Neural crest cell (in vitro differentiated cells): ENCODE measurements around the gene PGM5. TPM values are rescaled to one million over a fixed set of nuclear protein-coding genes. Genes with fewer than 3 reads are reported as not detected.
"Not testable (repeated sequence)": the region's sequence is repeated elsewhere in the genome, so short reads cannot be mapped to it uniquely, and the experiment has no call there.

Experiments used
- DNase-seq: peaks from one replicate; pipeline ENCODE4 v3.0.0; 2021; ENCODE audit warnings: low read depth, mixed read lengths, low spot score
- H3K27ac Mint-ChIP-seq: one replicate; pipeline ENCODE4 v1.8.0; 2021; ENCODE audit warnings: mild to moderate bottlenecking, mixed read lengths; ENCODE audit not compliant: unreplicated experiment
- H3K27me3 Mint-ChIP-seq: 2 replicates; pipeline ENCODE4 v1.8.0; 2021; ENCODE audit warnings: low read depth, mild to moderate bottlenecking, mixed read lengths
- H3K36me3 Mint-ChIP-seq: 2 replicates; pipeline ENCODE4 v1.8.0; 2021; ENCODE audit warnings: low read depth, mild to moderate bottlenecking, mixed read lengths
- H3K4me1 Mint-ChIP-seq: 2 replicates; pipeline ENCODE4 v1.8.0; 2021; ENCODE audit warnings: mixed read lengths
- H3K4me3 Mint-ChIP-seq: one replicate; pipeline ENCODE4 v1.8.0; 2021; ENCODE audit warnings: mild to moderate bottlenecking, mixed read lengths
- H3K9me3 Mint-ChIP-seq: 2 replicates; pipeline ENCODE4 v1.8.0; 2021; ENCODE audit warnings: mixed read lengths
- total RNA-seq: library from RNA; stranded (reverse); gene quantifications from 2 replicates; pipeline ENCODE4 v1.2.1, GENCODE V29; 2021
- TF ChIP-seq, protein P1 (sequence below): fragments of 200-600 bp; sonication (generic); conservative IDR thresholded peaks from 2 replicates; pipeline ENCODE4 v1.5.0; 2021; ENCODE audit warnings: antibody characterized with exemption, mild to moderate bottlenecking

The PGM5 gene
- total RNA-seq, 1 donor from 2014 or later, result 0.16 TPM

DNA sequence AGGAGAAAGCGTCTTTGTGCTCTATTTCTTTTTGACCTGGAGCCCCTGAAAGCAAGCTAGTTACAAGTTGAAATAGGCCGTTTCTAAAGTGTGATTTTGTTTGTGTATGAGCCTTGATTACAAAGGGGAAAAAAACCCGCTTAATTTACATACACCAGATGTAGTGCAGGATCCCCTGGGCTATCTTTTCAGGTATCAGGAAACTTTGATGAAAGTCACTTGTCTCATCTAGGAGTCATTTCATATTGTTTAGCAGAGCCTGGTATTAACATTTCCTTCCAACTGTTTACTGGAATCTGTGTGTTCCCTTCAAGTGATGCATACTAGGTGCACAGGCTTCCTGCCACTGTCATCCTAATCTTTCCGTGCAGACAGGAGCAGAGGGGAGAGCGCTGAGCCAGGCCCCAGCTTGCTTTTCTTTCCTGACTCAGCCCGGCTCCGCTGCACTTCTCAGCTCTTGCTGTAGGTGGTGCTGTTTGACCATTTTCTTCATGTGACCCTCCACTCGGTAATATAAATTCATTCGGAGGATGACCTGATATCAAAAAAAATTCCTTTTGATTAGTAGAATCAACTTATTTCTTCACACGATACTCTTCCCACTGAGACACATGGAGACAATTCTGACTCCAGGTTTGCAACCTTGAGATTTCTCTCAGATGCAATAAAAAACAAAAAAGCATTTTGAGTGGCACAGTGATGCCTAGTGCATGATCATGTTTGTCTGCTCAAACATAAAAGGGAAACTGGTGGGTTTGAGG is 14.0 kb upstream of the PGM5 start:
- not testable (repeated sequence) for H3K9me3 Mint-ChIP-seq, DNase-seq, H3K36me3 Mint-ChIP-seq, H3K4me1 Mint-ChIP-seq, H3K4me3 Mint-ChIP-seq, H3K27ac Mint-ChIP-seq
- H3K27me3 Mint-ChIP-seq, result peaks cover 47% of the 10 kb centered on the region
- TF ChIP-seq, protein P1, sequence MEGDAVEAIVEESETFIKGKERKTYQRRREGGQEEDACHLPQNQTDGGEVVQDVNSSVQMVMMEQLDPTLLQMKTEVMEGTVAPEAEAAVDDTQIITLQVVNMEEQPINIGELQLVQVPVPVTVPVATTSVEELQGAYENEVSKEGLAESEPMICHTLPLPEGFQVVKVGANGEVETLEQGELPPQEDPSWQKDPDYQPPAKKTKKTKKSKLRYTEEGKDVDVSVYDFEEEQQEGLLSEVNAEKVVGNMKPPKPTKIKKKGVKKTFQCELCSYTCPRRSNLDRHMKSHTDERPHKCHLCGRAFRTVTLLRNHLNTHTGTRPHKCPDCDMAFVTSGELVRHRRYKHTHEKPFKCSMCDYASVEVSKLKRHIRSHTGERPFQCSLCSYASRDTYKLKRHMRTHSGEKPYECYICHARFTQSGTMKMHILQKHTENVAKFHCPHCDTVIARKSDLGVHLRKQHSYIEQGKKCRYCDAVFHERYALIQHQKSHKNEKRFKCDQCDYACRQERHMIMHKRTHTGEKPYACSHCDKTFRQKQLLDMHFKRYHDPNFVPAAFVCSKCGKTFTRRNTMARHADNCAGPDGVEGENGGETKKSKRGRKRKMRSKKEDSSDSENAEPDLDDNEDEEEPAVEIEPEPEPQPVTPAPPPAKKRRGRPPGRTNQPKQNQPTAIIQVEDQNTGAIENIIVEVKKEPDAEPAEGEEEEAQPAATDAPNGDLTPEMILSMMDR, result peak; percentile 37

DNA sequence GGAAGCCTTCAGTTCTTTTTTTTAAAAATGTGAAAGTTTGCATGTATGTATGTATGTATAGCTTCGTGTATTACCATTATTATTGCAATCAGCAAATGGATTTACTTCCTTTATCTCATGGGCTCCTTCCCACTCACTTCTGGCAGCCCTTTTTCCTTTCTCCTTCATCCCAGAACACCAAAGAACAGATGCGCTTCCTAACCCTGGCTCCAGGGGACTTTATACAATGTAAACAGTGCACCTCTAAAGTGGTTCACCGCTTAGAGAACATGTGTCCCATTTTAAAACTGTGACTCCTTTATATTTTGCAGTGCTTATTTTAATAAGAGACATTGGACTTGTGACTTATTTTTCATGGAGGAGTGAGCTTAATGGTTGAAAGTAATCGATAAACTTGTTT is 13.2 kb upstream of the PGM5 start:
- not testable (repeated sequence) for DNase-seq, H3K27ac Mint-ChIP-seq, H3K4me3 Mint-ChIP-seq, H3K36me3 Mint-ChIP-seq, H3K9me3 Mint-ChIP-seq, H3K4me1 Mint-ChIP-seq
- peaks cover 48% of the 10 kb centered on the region for H3K27me3 Mint-ChIP-seq

DNA sequence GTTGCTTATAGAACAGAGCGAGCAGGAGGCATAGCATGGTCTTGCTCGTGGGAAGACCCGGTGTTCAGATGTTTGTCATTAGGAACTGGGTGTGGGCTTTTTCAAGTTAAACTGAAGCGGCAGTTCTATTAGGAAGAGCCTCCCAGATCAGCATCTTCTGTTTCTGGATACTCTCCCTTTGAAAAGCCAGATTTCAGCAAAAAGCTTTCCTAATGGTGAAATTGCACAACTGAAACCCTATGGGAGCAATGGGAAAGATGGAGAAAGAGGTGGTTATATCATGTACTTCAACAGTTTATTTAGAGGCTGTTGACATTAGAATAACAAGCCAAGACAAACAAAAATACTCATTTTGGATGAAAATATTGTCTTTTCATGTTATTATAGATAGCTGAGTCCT is 12.4 kb upstream of the PGM5 start:
- H3K9me3 Mint-ChIP-seq, H3K4me1 Mint-ChIP-seq, DNase-seq, H3K4me3 Mint-ChIP-seq, H3K27ac Mint-ChIP-seq, H3K36me3 Mint-ChIP-seq: not testable (repeated sequence)
- H3K27me3 Mint-ChIP-seq, result peaks cover 53% of the 10 kb centered on the region

DNA sequence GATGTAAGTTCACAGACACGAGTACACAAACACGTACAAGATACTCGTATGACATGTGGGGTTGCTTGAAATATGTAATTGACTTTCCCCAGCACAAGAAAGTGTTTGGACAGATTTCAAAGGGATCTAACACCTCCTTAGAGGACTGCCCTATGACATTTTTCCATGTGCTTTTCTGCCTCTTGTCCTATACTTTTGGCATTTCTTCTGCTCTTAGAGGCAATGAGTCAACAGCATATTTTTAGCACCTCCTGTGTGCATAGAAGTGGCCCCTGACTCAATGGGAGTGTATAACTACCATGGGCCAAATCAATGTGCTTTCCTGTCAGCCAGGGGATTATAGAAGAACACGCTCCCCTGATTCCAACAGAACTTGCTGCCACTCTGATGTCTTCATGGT is 4.7 kb upstream of the PGM5 start:
- not testable (repeated sequence) for H3K4me1 Mint-ChIP-seq, H3K4me3 Mint-ChIP-seq, DNase-seq, H3K27ac Mint-ChIP-seq, H3K36me3 Mint-ChIP-seq, H3K9me3 Mint-ChIP-seq
- peaks cover 60% of the 10 kb centered on the region for H3K27me3 Mint-ChIP-seq

DNA sequence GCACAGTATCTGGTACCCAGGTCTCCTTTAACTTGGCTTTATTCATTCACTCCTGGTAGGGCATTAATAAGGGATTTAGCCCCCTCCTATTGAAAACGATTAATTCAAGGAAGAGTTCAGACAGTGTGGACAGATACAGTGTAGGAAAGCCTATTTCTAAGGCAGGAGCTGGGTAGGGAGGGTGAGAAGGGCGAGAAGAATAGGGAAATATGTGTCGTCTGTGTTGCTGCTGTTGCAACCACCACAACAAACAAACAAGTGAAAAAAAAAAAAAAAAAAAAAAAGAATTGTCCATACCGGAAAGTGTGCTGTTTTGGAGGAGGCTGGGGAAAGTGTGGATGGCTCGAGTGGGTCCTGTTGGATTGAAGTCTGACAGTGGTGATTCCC is 425 bp upstream of the PGM5 start:
- Mint-ChIP-seq H3K4me3 (peak overlapping the region; percentile 60), H3K27me3 (peaks cover 73% of the 10 kb centered on the region)
- not testable (repeated sequence) for H3K4me1 Mint-ChIP-seq, H3K9me3 Mint-ChIP-seq, H3K27ac Mint-ChIP-seq, DNase-seq, H3K36me3 Mint-ChIP-seq

DNA sequence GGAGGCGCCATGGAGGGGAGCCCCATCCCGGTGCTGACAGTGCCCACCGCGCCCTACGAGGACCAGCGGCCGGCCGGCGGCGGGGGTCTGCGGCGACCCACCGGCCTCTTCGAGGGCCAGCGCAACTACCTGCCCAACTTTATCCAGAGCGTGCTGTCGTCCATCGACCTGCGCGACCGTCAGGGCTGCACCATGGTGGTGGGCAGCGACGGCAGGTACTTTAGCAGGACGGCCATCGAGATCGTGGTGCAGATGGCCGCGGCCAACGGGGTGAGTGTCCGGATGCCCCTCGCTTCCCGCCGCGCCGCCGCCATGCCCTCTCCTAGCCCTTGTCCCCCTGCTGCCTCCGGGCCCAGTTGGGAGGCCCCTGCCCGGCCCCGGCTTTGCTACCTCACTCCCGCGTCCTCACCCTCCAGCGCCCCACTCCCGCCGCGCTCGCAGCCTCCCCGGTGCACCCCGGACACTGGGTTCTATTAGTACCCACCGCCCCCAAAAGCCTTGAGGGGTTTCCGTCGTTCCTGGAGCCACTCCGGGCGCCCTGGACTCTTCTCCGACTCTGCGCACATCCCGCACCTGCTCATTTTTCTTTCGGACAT is 806 bp downstream of the PGM5 start:
- H3K36me3 Mint-ChIP-seq, DNase-seq, H3K4me1 Mint-ChIP-seq, H3K27ac Mint-ChIP-seq, H3K9me3 Mint-ChIP-seq: not testable (repeated sequence)
- H3K4me3 Mint-ChIP-seq, result peak overlapping the region; percentile 64
- peaks cover 71% of the 10 kb centered on the region for H3K27me3 Mint-ChIP-seq

DNA sequence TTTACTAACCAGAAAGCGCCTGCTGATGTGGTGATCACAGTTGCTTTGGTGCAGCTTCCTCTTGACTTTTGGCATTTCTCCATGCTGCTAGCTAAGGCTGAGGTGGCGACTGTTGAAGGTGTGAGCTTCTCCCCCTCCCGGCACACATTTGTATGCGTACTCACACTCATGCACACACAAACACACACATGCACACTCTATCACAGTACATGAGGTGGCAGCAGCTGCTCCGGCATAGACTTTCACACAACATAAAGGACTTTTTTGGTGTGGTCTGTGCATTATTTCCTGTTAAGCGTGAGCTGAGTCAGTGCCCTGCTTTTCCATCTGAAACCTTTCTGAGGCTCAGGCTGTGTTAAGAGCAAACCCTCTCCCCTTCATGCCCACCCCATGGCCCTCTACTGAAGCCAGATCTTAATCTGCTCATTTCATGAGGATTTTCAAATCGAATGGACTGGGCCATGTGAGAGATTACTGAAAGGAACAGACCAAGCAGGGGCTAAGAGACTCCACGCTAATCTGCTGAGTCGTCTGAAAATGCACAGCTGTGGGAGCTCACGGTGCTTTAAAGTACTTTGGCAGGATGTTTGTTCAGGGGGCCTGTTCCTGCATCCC is 10.6 kb downstream of the PGM5 start:
- H3K4me1 Mint-ChIP-seq, H3K4me3 Mint-ChIP-seq, H3K27ac Mint-ChIP-seq, H3K9me3 Mint-ChIP-seq, DNase-seq, H3K36me3 Mint-ChIP-seq: not testable (repeated sequence)
- peaks cover 46% of the 10 kb centered on the region for H3K27me3 Mint-ChIP-seq

DNA sequence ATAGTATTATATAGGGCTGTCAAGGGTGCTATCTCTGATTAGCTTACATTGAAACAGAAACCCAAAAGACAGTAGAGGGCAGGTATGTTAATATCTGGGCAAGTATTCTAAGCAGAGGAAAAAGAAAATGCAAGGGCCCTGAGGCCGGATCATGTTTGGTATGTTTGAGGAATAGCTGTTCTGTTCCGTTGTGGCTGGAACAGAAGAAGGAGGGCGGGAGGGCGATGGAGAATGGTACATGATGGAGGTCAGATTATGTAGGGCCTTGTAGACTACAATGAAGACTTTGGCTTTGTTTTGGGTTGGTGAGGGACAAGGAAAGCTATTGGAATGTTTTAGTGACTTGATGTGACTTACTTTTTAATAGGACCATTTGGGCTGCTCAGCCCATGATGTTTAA is 19.4 kb downstream of the PGM5 start:
- DNase-seq, H3K4me3 Mint-ChIP-seq, H3K9me3 Mint-ChIP-seq, H3K27ac Mint-ChIP-seq, H3K4me1 Mint-ChIP-seq, H3K36me3 Mint-ChIP-seq: not testable (repeated sequence)
- peaks cover 64% of the 10 kb centered on the region for H3K27me3 Mint-ChIP-seq

DNA sequence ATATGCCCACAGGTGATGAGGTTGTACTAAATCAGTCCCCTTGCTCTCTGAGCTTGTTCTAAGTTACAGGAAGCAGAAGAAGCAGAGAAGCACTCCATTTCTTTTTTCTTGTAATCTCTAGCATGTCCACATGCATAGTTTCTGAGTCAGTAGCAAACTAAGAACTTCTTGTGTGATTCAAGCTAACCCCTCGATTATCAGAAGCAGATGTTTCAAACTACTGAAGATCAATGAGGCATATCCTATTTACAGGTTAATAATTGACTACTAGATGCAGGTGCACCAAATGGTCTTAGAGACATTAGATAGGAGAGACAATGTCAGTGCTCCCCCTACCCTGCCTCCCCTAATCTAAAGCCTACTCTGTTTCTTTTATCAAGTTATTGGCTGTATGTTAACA is 21.3 kb downstream of the PGM5 start:
- H3K27ac Mint-ChIP-seq, H3K4me3 Mint-ChIP-seq, H3K36me3 Mint-ChIP-seq, DNase-seq, H3K9me3 Mint-ChIP-seq, H3K4me1 Mint-ChIP-seq: not testable (repeated sequence)
- peaks cover 60% of the 10 kb centered on the region for H3K27me3 Mint-ChIP-seq

DNA sequence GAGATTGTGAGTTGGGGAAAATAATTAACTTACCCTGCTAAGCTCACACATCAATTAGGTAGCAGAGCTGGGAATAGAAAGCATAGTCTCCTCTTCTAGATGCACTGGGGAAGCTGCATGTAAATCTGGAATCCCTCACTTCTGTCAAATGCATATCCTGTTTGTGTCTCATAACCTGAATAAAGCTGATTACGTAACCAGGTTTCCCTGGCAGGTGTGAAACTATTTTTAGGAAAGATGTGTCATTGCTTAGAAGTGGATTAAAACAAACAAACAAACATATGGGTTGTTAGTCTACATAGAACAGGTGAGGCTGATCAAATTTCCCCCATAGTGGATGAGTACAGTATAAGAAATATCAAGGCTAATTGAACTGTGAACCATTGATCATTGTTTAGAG is 27.5 kb downstream of the PGM5 start:
- not testable (repeated sequence) for H3K27ac Mint-ChIP-seq, H3K9me3 Mint-ChIP-seq, H3K4me1 Mint-ChIP-seq, H3K4me3 Mint-ChIP-seq, H3K36me3 Mint-ChIP-seq, DNase-seq
- H3K27me3 Mint-ChIP-seq, result peaks cover 54% of the 10 kb centered on the region

DNA sequence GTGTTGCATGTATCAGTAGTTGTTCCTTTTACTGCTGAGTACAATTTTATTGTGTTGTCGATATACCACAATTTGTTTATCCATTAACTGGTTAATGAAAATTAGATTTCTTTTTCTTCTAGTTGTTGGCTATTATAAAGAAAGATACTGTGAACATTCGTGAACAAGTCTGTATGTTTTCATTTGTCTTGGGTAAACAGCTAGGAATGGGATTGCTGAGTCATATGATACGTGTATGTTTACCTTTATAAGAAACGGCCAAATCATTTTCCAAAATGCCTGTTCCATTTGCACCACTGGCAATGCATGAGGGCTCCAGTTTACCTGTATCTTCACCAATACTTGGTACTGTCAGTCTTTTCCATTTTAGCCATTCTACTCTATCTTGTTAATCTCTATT is 33.1 kb downstream of the PGM5 start:
- not testable (repeated sequence) for H3K36me3 Mint-ChIP-seq, H3K9me3 Mint-ChIP-seq

DNA sequence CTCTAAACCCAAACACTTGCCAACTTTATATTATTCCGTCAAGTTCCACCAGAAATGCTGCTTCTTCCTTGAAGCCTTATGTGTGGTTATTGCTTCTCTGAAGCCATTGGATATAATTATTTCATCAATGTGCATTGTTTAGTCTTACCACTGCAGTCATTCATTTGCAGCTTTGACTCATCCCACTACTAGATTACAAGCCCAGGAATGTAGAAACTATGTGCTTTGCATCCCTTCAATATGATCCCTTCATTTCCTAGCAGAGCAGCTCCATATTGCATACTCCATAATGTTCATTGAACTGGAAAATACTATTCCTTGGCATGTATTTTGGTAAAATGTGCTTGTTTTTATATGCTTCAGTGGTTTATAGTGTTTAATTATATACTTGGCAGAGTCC is 34.3 kb downstream of the PGM5 start:
- H3K27ac Mint-ChIP-seq, H3K36me3 Mint-ChIP-seq, H3K4me3 Mint-ChIP-seq, DNase-seq, H3K4me1 Mint-ChIP-seq, H3K9me3 Mint-ChIP-seq: not testable (repeated sequence)
- peaks cover 29% of the 10 kb centered on the region for H3K27me3 Mint-ChIP-seq

More for the DNA sequence above, 33.1 kb downstream of the PGM5 start:
- not testable (repeated sequence) for H3K4me3 Mint-ChIP-seq, DNase-seq, H3K4me1 Mint-ChIP-seq, H3K27ac Mint-ChIP-seq
- H3K27me3 Mint-ChIP-seq, result peaks cover 33% of the 10 kb centered on the region
